GM20431 (cell line): ENCODE results near the gene SMIM3.
"Not testable (repeated sequence)": the region's sequence is repeated elsewhere in the genome, so short reads cannot be mapped to it uniquely, and the experiment has no call there.

Source experiments
- in situ Hi-C: fragments of 300-500 bp; cut with MseI, MboI; formaldehyde crosslinking; loops from one replicate; pipeline ENCODE4 v1.15.0; 2020; ENCODE audit warnings: low sequenced_read_pairs; ENCODE audit not compliant: unreplicated experiment

SMIM3 gene

DNA sequence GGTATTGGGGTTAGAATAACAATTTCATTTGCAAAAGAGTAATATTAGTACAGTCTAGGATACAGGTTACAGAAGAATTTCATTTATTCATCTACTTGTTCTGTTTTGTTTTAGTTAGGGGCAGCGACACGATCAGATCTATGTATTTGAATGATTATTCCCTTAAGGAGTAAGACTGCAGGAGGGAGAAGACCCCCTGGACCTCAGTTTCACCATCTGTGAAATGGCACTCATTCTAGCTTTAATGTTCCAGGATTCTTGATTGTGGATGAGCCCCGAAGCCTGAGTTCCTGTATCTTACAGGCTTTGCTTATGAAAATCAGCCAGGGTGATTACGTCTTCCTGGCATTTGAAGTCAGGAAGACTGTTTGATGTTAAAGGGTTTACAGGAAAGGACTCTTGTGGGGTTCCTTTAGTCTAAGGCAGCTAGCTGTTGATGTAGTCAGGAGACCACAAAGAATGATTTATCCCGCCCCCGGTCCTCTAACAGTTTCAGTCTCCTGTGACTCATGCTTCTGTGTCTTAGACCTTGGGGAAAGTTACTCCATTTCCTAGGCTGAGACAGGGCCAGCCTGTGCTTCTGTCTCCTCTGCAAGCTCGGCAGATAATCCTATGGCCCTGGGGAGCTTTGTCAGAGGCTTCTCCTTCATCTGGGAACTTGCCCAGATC is 11.5 kb downstream of the SMIM3 start:
- in situ Hi-C loops, result no loop called here

GRCh38 chr5:150791536-150791935 is 13.0 kb downstream of the SMIM3 start:
- in situ Hi-C loops, result no loop called here

GRCh38 chr5:150793423-150793888 is 14.9 kb downstream of the SMIM3 start:
- in situ Hi-C loops, result not testable (repeated sequence)

DNA sequence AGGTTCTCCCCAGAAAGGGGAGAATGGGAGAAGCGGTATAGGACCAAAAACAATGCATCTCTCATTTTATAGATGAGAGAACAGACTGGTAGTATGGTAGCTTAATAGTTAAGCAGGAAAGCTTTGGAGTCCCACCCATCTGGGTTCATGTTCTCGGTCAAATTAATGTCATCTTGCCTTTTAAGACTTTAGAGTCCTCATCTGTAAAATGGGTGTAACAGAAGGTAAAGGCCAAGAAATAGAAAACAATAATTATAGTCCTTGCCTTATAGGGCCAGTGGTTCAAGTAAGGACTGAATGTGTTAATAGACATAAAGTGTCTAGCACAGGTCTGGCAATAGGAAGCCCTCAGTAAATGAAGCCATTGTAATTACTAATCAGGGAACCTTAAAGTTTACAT is 16.4 kb downstream of the SMIM3 start:
- in situ Hi-C loops, result no loop called here

- in situ Hi-C loops, result no loop called here
These were observed 18.8 kb downstream of the SMIM3 start for GRCh38 chr5:150797384-150797783.

- in situ Hi-C loops, result no loop called here
These were observed 22.8 kb downstream of the SMIM3 start for GRCh38 chr5:150801117-150801927.

DNA sequence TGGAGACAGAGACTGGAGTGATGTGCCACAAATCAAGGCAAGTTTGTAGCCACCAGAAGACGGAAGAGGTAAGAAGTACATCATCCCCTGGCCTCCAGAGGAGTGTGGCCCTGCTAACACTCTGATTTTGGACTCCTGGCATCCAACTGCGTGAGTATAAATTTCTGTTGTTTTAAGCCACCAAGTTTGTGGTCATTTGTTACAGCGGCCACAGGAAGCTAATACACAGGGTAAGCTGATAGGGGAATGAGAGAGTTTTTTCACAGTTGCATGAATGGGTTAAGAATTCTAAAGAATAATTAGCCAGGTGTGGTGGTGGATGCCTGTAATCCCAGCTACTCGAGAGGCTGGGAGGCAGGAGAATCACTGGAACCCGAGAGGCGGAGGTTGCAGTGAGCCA is 25.8 kb downstream of the SMIM3 start:
- in situ Hi-C loops, result no loop called here

- in situ Hi-C loops, result no loop called here
These were observed 30.8 kb downstream of the SMIM3 start for GRCh38 chr5:150809363-150809762.

DNA sequence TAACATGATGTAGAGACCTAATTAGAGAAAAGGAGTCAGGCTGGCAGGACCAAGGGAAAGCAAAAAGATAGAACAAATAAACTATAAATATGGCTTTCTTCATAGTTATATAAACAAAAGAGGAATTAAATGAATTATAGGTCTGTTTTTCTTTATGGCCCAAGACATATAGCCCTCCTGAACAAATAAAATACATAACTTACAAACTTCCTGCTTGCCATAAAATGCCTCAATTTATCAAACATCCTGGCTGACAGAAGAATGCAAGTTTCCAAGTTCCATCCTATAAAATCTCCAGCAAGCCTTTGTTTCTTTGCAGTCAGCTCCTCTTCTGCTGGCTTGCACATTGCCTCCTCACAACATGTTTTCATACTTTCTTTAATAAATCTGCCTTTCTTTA is 36.5 kb downstream of the SMIM3 start:
- in situ Hi-C loops, result no loop called here

DNA sequence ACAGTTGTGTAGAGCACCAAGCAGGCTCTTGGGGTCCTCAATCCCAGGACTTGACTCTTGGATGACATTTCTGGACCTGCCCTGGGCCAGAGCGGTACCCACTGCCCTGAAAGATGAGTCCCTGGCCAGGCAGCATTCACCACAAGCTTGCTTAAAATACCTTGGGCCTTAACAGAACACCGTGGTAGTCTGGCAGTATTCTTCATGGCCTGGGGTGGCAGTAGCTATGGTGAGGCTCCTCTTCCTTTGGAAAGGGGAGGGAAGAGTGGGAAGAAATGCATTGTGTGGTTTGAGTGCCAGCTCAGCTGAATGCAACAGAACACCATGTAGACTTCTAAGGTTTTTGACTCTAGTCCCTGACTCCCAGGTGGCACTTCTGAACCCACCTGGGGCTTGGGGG is 38.4 kb downstream of the SMIM3 start:
- in situ Hi-C loops, result no loop called here

- in situ Hi-C loops, result no loop called here
These were observed 51.2 kb downstream of the SMIM3 start for GRCh38 chr5:150829744-150830143.

DNA sequence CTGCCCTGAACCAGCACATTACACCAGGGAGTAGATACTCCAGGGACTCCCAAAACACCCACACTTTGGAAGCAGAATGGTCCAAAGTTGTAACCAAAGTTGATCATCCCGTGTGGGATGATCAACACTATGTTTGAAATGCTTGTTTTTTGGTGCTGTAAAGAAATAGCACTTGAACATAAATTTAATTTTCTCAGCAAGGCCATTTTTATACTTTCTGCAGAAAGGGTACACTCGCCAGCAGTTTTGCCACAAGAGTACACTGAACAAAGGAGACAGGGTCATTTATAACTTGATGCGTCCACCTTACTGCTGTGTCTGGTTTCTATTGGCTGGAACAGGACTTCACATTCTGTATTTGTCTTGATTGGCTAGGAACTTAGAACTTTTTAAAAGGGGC is 53.3 kb downstream of the SMIM3 start:
- in situ Hi-C loops, result not testable (repeated sequence)

DNA sequence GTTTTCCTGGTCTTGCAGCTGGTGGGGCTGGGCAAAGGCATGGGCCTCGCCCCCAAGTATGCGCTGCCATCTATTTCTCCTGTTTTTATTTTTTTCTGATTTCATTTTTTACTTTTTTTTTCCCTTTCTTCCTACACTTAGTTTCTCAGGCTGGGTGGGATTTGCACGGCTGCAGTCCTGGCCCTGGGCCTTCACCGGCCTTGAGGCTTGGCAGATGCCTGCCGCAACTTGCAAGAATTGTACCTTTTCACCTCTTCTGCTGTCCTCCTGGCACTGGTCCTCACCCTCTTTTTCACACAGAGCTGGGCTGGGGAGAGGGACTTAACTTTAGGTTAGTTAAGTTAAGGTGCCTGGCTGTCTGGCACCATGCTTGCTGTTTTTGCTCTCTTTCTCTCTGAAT is 57.5 kb downstream of the SMIM3 start:
- in situ Hi-C loops, result no loop called here

- in situ Hi-C loops, result no loop called here
These were observed 58.1 kb downstream of the SMIM3 start for GRCh38 chr5:150836703-150837102.

- in situ Hi-C loops, result loop anchor here (5.0 kb wide), 1 partner anchor 283 kb away; no protein-coding TSS in a partner anchor
These were observed 66.8 kb downstream of the SMIM3 start for GRCh38 chr5:150845185-150845859.

DNA sequence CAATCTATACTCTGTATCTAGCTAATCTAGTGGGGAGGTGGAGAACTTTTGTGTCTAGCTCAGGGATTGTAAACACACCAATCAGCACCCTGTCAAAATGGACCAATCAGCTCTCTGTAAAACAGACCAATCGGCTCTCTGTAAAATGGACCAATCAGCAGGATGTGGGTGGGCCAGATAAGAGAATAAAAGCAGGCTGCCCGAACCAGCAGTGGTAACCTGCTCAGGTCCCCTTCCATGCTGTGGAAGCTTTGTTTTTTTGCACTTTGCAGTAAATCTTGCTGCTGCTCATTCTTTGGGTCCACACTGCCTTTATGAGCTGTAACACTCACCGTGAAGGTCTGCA is 67.7 kb downstream of the SMIM3 start, which contains the start of gene IRGM:
Gene IRGM, plus strand, starts transcription at position 214 of the 346 bp plus-strand sequence. CDS start 1,603 bp downstream, outside the sequence.
- in situ Hi-C loops, result loop anchor here (5.0 kb wide), 1 partner anchor 284 kb away; no protein-coding TSS in a partner anchor
